ENCODE data around the gene TSKU.
"Not testable (repeated sequence)": the region's sequence is repeated elsewhere in the genome, so short reads cannot be mapped to it uniquely, and the experiment has no call there.

The TSKU gene

DNA sequence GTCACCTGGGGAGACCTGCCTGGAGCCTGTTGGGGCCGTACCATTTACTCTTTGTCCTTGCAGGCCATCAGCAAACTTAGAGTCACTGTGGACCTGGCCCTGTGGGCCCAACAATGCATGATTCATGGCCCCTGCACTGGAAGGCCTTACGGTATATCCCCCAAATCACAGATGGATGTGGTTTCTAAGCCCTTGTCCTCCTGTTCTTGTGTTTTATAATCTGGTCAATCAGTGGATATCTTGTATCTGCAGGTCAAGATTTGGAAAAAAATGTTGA is 6.2 kb downstream of the TSKU start:
- DNase-seq, result no peak

DNA sequence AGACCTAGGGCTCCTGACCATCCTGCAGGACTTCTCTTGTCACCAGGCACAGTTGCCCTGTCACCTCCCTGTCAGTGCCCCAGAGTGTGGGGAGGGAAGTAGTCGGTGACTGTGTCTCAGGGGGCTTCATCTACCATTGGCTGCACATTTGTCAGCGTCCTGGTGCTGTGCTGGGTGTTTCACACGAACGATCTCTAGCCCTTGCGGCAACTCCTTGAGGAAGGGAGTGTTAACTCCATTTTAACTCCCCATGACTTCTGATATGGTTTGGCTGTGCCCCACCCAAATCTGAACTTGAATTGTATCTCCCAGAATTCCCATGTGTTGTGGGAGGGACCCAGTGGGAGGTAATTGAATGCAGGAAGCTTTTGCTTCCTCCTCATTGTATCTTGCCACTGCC is 7.1 kb downstream of the TSKU start:
- no peak for DNase-seq

DNA sequence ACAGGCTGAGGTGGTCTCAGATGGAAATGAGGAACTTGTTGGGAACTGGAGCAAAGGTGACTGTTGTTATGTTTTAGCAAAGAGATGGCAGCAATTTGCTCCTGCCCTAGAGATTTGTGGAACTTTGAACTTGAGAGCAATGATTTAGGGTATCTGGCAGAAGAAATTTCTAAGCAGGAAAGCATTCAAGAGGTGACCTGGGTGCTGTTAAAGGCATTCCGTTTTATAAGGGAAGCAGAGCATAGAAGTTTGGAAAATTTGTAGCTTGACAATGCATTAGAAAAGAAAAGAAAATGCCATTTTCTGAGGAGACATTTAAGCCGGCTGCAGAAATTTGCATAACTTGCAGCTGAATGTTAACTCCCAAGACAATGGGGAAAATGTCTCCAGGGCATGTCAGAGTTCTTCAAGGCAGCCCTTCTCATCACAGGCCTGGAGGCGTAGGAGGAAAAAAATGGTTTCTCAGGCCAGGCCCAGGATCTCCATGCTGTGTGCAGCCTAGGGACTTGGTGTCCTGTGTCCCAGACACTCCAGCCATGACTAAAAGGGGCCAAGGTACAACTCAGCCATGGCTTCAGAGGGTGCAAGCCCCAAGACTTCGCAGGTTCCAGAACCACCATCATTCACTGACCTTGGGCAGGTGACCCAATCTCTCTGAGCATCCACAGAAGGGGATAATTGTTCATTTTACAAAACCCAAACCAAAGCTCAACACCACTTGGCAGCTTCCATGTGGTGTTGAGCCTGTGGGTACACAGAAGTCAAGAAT is 8.0 kb downstream of the TSKU start:
- not testable (repeated sequence) for DNase-seq

DNA sequence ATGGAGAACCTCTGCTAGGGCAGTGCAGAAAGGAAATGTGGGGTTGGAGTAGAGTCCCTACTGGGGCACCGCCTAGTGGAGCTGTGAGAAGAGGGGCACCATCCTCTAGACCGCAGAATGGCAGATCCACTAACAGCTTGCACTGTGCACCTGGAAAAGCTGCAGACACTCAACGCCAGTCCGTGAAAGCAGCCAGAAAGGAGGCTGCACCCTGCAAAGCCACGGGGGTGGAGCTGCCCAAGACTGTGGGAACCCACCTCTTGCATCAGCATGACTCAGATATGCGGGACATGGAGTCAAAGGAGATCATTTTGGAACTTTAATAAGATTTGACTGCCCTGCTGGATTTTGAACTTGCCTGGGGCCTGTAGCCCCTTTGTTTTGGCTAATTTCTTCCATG is 8.7 kb downstream of the TSKU start:
- DNase-seq, result no peak

DNA sequence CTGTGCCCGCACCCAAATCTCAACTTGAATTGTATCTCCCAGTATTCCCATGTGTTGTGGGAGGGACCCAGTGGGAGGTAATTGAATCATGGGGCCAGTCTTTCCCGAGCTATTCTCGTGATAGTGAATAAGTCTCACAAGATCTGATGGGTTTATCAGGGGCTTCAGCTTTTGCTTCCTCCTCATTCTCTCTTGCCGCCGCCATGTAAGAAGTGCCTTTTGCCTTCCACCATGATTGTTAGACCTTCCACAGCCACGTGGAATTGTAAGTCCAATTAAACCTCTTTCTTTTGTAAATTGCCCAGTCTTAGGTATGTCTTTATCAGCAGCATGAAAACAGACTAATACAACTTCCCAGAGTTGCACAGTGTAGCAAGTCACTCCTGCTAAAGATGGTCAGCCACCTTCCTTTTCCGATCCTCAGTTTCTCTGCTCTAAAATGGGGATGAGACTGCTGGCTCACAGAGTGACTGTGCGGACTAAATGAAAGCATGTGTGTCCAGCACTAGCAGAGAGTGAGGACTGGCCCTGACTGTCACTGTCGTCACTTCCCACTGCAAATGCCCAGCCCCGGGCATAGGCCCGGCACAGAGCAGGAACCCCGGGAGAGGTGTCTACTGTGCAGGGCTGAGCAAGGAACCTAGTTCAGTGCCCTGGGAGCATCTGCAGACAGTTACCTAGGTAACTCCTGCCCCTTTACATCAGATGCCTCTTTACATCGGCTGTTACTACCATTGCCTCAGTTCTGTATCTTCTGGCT is 9.5 kb downstream of the TSKU start:
- no peak for DNase-seq

DNA sequence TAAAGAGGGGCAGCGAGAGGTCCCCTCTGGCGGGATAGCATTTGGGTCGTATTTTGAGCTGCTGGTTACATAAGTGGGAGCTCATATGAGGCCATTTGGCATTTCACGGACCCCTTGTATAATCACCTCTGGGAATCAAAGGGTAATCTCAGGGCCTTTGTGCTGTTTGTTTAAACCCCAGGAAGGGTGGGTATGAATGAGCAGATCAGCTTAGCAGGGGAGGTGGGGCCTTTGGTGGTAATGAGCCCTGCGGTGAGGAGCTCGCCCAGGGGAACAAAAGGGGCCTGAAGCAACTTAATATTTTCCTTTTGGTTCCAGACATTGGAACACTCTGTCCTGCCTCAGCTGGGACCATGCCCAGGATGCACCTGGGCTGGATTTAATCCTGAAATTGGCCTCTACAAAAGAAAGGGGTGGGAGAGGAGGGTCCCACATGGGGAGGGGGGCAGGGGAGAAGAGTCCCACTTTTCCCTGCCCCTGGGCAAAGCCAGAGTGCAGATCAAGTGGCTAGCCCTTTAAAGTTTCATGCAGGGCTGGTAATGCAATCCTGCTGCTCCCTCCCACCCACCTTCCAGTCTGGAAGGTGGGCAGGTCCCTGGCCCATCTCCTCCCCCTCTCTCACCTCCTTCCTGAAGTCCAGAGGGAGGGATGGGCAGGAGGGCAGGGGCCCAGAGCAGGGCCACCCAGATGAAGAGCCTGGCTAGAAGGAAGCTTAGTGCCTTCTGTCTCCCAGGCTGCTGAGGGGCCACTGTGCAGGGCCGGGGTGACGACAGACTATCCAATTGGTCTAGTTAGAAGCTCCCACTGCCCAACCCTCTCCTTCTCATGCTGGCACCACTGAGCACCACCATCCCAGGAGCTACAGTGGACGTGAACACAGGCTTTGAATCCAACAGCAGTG is 10.5 kb downstream of the TSKU start:
- no peak for DNase-seq

- DNase-seq, result no peak
Measured at GRCh38 chr11:76794371-76795289, 11.5 kb downstream of the TSKU start.

DNA sequence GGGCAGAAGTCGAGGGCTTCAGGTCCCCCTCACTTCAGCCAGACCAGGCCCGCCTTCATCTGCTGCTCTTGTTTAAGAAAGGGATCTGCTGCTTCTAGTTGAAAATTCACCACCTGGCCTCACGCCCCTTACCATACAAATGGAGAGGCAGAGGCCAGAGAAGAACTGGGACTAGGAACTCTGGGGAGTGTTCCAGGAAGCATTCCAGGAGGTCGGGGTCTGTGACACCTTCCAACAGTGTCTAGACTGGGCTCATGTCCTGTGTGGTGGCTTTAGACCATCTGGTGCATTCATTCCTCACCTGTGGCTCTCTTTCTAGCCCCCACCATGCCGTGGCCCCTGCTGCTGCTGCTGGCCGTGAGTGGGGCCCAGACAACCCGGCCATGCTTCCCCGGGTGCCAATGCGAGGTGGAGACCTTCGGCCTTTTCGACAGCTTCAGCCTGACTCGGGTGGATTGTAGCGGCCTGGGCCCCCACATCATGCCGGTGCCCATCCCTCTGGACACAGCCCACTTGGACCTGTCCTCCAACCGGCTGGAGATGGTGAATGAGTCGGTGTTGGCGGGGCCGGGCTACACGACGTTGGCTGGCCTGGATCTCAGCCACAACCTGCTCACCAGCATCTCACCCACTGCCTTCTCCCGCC is 12.3 kb downstream of the TSKU start:
- no peak for DNase-seq

GRCh38 chr11:76795936-76796441 is 12.8 kb downstream of the TSKU start:
- DNase-seq, result no peak

- DNase-seq, result no peak
Measured at GRCh38 chr11:76796511-76797198, 13.5 kb downstream of the TSKU start.

DNA sequence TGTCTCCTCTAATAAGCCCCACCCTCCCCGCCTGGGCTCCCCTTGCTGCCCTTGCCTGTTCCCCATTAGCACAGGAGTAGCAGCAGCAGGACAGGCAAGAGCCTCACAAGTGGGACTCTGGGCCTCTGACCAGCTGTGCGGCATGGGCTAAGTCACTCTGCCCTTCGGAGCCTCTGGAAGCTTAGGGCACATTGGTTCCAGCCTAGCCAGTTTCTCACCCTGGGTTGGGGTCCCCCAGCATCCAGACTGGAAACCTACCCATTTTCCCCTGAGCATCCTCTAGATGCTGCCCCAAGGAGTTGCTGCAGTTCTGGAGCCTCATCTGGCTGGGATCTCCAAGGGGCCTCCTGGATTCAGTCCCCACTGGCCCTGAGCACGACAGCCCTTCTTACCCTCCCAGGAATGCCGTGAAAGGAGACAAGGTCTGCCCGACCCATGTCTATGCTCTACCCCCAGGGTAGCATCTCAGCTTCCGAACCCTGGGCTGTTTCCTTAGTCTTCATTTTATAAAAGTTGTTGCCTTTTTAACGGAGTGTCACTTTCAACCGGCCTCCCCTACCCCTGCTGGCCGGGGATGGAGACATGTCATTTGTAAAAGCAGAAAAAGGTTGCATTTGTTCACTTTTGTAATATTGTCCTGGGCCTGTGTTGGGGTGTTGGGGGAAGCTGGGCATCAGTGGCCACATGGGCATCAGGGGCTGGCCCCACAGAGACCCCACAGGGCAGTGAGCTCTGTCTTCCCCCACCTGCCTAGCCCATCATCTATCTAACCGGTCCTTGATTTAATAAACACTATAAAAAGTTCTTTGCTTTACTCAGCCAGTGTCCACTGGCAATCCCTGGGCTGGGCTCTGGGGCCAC is 14.4 kb downstream of the TSKU start:
- DNase-seq, result no peak

- no peak for DNase-seq
Measured at GRCh38 chr11:76798202-76798581, 15.0 kb downstream of the TSKU start.

DNA sequence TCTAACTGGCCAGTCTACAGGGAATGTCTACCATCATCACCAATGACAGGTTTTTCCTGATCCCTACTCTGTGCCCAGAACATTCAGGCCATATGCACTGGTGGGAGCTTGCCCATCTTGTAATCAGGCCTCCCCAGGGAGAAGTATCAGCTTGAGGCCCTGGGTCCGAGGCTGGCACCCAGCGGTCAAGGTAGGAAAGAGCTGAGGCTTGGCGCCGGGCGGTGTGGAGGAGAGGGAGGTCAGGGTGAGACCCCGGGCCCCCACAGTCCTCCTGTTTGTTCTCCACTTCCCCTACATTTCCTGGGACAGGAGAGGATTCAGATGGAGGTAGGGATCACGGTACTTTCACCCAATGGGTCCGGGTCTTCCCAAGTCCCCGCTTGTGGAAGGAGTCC is 15.5 kb downstream of the TSKU start:
- DNase-seq, result no peak

DNA sequence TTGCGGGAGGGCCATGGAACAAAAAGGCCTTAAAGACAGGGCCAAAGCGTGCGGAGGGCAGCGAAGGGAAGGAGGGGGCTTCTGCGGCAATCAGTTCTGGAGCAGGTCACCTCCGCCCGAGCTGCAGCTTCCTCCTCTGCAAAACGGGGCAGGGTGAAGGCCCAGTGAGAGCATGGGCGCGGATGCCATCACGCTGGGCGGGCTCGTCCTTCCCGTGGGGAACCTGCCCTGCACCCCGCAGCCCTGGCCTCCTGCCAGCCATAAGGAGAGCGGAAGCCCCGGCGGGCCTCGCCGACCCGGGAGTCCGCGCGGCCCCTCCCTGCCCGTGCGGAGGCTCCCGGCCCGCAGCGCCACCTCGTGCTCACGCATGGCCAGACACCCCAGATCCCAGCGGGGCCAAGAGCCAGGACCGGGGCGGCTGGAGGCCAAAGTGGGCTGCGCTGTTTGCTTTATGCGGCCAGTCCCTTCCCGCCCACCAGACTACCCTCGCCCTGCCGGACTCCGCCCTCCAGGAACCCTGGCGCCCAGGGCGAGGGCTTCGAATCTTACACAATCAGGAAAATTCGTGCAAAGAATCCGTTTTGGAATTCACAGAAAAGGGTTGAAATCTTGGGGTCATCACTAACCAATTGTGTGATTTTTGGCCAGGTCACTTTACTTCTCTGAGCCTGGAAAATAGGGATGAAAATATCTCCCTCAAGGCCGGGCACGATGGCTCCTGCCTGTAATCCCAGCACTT is 16.1 kb downstream of the TSKU start:
- DNase-seq, result peak; percentile 64

DNA sequence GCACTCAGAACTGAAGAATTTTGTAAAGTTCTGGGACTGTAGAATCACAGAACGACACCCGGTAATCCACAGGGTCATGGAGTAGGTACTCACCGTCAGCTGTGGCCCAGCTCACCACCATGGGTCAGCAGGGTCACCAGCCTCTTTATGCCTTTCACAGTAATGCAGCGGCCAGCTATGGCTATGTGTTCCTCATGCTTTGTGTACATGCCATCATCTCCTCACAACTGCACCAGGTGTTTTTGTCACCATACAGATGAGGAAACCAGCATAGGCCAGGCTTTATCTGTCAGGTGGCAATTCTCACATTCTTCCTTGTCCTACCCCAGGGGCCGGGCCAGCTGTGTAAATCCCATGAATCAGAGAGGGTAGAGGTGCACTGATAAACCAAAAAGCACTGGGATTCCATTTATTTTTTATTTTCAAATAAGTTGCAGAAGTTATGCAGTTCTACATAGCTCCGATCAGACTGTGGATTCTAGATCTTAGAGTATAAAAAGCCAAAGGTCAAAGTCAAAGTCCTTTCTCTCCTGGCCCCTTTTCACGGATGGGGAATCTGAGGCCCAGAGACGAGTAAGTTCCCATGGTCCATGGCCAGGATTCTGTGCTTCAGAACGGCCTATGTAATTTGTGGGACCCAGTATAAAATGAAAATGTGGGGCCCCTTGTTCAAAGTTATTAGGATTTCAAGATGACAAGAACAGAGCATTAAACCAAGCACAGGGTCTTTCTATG is 17.5 kb downstream of the TSKU start:
- DNase-seq, result no peak

DNA sequence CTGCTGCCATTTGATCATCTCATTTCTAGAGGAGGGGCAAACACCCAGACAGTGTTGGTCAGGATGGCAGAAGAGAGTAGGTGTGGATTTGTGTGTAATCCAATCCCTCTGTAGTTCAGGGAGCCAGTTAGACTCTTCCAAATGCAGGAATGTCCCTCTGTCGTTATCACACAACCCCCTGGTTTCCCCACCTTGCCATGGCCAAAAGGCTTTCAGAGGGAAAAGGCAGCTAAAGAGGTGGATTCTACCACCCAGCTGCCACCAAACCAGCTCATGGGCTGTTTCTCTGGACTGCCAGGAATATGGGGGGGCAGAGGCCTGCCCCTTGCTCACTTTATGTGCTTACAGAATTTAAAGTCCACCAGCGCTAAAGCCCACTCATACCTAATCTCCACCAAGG is 18.1 kb downstream of the TSKU start:
- no peak for DNase-seq

- DNase-seq, result no peak
Measured at GRCh38 chr11:76801736-76802135, 18.6 kb downstream of the TSKU start.

DNA sequence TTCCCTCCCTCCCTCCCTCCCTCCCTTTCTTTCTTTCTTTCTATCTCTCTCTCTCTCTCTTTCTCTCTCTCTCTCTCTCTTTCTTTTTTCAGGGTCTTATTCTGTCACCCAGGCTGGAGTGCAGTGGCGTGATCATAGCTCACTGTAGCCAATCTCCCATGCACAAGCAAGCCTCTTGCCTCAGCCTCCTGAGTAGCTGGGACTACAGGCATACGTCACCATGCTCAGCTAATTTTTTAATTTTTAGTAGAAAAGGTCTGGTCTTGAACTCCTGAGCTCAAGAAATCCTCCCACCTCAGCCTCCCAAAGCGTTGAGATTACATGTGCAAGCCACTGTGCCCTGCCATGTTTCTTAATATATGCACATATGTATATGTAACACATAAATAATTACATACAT is 19.0 kb downstream of the TSKU start:
- DNase-seq, result no peak

- DNase-seq, result no peak
Measured at GRCh38 chr11:76802621-76803020, 19.5 kb downstream of the TSKU start.
